ENCODE data around the gene FAM3B.

The FAM3B gene

DNA sequence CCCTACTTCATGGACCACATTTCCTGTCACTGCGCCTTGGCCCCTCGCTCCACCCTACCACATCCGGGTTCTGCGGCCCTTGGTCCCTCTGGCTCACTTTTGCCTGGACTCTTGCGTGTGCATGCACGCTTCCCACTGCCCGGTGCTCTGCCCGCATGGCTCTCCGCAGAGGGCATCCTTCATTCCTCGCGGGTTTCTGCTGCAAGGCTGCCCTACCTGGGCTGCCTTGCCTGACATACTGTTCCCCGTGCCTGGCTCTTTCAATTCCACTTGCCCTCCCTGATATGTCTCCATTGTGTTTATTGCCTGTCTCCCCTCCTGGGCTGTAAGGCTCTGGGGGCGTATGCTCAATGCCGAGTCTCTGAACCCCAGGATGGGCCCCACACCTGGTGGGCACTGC lies 71.7 kb downstream of the FAM3B start:
- no peak for DNase-seq (ENCODE audit: low spot score)
- TF ChIP-seq, protein P1, sequence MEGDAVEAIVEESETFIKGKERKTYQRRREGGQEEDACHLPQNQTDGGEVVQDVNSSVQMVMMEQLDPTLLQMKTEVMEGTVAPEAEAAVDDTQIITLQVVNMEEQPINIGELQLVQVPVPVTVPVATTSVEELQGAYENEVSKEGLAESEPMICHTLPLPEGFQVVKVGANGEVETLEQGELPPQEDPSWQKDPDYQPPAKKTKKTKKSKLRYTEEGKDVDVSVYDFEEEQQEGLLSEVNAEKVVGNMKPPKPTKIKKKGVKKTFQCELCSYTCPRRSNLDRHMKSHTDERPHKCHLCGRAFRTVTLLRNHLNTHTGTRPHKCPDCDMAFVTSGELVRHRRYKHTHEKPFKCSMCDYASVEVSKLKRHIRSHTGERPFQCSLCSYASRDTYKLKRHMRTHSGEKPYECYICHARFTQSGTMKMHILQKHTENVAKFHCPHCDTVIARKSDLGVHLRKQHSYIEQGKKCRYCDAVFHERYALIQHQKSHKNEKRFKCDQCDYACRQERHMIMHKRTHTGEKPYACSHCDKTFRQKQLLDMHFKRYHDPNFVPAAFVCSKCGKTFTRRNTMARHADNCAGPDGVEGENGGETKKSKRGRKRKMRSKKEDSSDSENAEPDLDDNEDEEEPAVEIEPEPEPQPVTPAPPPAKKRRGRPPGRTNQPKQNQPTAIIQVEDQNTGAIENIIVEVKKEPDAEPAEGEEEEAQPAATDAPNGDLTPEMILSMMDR (IDR thresholded peaks at IDR 0.05; ENCODE audit: borderline replicate concordance, control extremely low read depth, extremely low read depth, insufficient read depth, missing control alignments): no peak
- in situ Hi-C loops (cut with MboI; ENCODE audit: low sequenced_read_pairs, unreplicated experiment): no loop called here

DNA sequence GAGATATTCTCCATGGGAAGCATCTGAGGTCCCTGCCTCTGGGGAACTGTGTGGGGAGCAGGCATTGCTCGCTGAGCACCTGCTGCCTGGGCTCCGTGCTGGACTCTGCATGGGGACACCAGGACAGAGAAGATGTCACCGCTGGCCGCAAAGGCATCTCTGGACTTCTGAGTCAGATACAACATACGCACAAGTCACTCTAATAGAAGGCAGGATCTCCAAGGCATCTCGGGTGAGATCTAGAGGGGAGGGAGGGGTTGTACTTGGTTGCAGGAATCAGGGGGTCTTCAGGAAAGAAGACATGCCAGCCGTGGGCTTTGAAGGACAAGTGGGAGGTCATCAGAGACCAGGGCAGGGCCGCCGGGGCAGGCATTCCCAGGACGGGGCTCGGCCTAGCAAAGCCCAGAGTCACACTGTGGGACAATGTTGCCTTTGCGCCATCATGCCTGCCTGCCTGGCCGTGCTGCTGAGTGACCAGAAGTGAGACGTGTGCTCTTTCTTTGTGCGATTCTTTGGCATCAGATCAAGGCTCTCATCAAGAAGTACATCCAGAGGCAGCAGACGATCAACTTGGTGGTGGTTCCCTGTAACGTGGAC lies 73.5 kb downstream of the FAM3B start:
- TF ChIP-seq, protein P1 (IDR thresholded peaks at IDR 0.05; ENCODE audit: borderline replicate concordance, control extremely low read depth, extremely low read depth, insufficient read depth, missing control alignments): no peak
- in situ Hi-C loops (cut with MboI; ENCODE audit: low sequenced_read_pairs, unreplicated experiment): no loop called here
- no peak for DNase-seq (ENCODE audit: low spot score)

DNA sequence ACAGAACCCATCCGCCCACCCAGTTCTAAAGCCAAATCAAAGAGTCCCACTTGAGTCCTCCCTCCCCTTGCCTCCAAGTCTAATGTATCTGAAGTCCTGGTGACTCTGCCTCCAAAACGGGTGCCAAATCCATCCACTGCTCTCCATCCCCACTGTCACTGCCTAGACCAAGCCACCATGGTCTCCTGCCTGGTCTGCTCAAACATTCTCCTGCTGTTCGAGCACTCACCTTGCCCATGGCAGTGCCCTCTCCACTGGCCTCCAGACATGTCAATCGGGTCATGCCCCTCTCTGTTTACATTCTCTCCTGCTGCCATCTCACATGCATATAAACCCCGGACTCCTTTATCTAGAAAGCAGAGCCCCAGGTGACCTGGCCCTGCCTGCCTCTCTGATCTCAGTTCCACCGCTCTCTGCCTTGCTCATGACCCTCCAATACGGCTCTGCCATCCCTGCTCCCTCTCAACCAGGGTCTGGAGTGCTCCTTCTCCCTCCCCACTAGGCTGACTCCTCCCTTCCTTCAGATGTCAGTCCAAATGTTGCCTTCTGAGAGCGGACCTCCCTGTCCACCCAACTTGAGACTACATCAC lies 77.4 kb downstream of the FAM3B start:
- TF ChIP-seq, protein P1 (IDR thresholded peaks at IDR 0.05; ENCODE audit: borderline replicate concordance, control extremely low read depth, extremely low read depth, insufficient read depth, missing control alignments): no peak
- in situ Hi-C loops (cut with MboI; ENCODE audit: low sequenced_read_pairs, unreplicated experiment): no loop called here
- no peak for DNase-seq (ENCODE audit: low spot score)

DNA sequence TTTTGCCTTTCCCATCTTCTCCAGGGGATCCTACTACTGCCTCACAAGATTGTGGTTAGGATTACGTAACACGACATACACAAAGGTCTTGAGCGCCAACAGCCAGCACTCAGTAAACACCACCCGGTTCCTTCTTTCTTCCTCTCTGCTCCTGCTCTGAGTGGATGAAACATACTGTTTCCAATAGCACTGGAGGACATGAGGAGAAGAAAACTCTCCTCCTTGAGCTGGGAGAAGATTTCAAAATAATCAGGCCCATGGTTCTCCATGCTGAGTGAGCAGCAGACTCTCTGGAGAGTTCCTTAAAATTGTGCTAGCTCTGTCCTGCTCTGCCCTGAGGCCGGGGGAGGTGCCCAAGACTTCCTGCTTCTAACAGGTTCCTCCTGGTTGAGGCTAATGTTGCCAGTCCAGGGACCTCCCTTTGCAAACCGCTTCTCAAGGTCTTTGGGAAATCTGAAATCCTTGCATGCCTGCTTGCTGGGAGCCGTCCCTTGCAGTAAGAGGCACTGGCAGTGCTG lies 80.0 kb downstream of the FAM3B start:
- in situ Hi-C loops (cut with MboI; ENCODE audit: low sequenced_read_pairs, unreplicated experiment): no loop called here
- TF ChIP-seq, protein P1 (IDR thresholded peaks at IDR 0.05; ENCODE audit: borderline replicate concordance, control extremely low read depth, extremely low read depth, insufficient read depth, missing control alignments): no peak
- no peak for DNase-seq (ENCODE audit: low spot score)

DNA sequence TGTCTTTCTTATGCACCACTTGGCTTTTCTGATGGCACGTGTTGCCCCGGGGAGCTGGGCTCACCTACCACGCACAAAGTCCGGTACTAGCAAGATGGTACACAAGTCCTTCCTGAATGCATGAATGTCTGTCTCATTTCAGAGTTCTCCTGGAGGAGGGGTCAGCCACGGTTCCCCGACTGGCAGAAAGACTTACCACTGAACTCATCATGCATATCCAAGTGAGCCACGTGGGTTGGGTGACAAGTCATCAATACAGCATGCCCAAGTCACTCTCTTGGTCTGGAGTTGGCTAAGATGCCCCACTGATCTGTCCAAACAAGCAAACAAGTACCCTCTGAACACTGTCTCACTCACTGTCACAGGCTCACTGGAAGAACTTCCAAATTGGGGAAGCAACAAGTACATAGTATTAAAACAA lies 80.9 kb downstream of the FAM3B start:
- in situ Hi-C loops (cut with MboI; ENCODE audit: low sequenced_read_pairs, unreplicated experiment): no loop called here
- TF ChIP-seq, protein P1 (IDR thresholded peaks at IDR 0.05; ENCODE audit: borderline replicate concordance, control extremely low read depth, extremely low read depth, insufficient read depth, missing control alignments): no peak
- no peak for DNase-seq (ENCODE audit: low spot score)

DNA sequence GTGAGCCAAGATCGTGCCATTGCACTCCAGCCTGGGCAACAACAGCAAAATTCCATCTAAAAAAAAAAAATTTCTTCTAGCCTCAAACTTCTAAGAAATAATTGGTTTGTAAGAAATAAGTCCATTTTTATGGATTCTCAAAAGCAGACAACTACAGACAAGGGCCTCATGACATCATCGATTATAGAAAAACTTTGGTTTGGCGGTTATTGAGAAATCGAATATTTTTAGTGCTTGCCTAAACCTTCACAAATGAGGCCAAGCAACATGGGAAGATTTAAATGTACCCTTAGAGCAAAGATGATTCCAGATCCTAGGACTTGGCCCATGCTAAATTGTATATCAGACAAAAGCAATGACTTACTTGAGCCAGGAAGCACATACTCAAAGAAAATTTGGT lies 81.7 kb downstream of the FAM3B start:
- TF ChIP-seq, protein P1 (IDR thresholded peaks at IDR 0.05; ENCODE audit: borderline replicate concordance, control extremely low read depth, extremely low read depth, insufficient read depth, missing control alignments): no peak
- no peak for DNase-seq (ENCODE audit: low spot score)
- in situ Hi-C loops (cut with MboI; ENCODE audit: low sequenced_read_pairs, unreplicated experiment): no loop called here
